Measurements from ENCODE around the gene SORT1. TPM values are rescaled to one million over a fixed set of nuclear protein-coding genes. Genes with fewer than 3 reads are reported as not detected.

The SORT1 gene
- total and polyA plus RNA-seq, 2 of the 8 experiments (the other 6 are each of a cell fraction or from before 2014, with no cell fraction given), result 18.7 to 69.6 TPM

DNA sequence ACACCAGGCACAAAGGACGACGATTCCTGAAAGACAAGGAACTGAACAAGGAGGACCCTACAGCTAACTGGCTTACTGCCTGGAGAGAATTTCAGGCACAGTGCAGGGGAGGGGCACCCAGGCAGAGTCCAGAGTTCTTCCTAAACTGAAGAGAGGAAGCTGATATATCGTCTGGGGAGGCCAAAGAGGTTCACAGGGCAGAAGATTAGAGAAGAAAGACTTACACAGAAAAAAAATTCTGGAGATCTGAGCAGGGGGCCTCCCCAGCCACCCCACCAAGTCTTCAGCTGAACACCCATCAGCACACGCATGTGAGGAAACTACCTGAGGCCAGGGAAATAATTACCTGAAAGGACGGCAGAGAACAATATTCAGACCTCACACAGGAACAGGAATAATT lies 24.6 kb downstream of the SORT1 start:
- Histone ChIP-seq H2BK15ac (ENCODE audit: low read length) (no peak overlapping the region), H3K27me3 (replicated peaks in 1 of 4; ENCODE audit: control insufficient read depth in 3 of 4, extremely low read depth in 1 of 4, insufficient read depth in 3 of 4, low read length in 3 of 4) (no peaks in the 10 kb centered on the region), H3K9me3 (ENCODE audit: insufficient read depth in 2 of 2, low read depth in 1 of 2, low read length in 1 of 2) (no peaks in the 10 kb centered on the region), H3K79me1 (ENCODE audit: low read depth, low read length) (peaks cover 2% of the 10 kb centered on the region), H3K18ac (ENCODE audit: extremely low read depth, low read length) (no peak overlapping the region), H4K5ac (ENCODE audit: insufficient read length, low read depth, low read length) (no peak overlapping the region), H4K20me1 (replicated peaks in 1 of 2; ENCODE audit: control insufficient read depth in 1 of 2, insufficient read depth in 2 of 2, low read length in 2 of 2) (peaks cover 0 to 8% of the 10 kb centered on the region in 2 experiments), H3K4me1 (replicated peaks in 1 of 4; ENCODE audit: control insufficient read depth in 3 of 4, insufficient read depth in 4 of 4, low read length in 3 of 4) (peaks cover 0 to 10% (median 2%) of the 10 kb centered on the region in 4 experiments; a peak in 3 of 7 replicates), H2BK12ac (ENCODE audit: low read depth, low read length) (no peak overlapping the region), H2BK120ac (replicated peaks; ENCODE audit: low read depth, low read length) (no peak overlapping the region), H3K4me3 (ENCODE audit: extremely low read depth in 1 of 4, insufficient read depth in 2 of 4, low read depth in 3 of 4, low read length in 4 of 4) (no peak overlapping the region), H3K9ac (replicated peaks in 1 of 4; ENCODE audit: extremely low read depth in 1 of 4, low read depth in 3 of 4, low read length in 3 of 4) (no peak overlapping the region), H2AFZ (ENCODE audit: low read length) (no peak overlapping the region), H2AK5ac (ENCODE audit: low read depth, low read length) (no peak overlapping the region), H3K14ac (ENCODE audit: insufficient read length) (no peak overlapping the region), H3K4ac (replicated peaks; ENCODE audit: insufficient read length, low read depth, low read length) (no peak overlapping the region), H4K8ac (ENCODE audit: extremely low read depth, insufficient read depth, low read length) (no peak overlapping the region; the same call in 1 of the 2 replicates), H3K23me2 (ENCODE audit: low read depth, low read length) (no peaks in the 10 kb centered on the region; the same call in 1 of the 2 replicates), H3K27ac (ENCODE audit: low read depth, low read length) (no peak overlapping the region), H3K4me2 (ENCODE audit: insufficient read depth in 1 of 2, low read depth in 2 of 2, low read length in 2 of 2) (no peak overlapping the region), H4K91ac (replicated peaks; ENCODE audit: insufficient read length, low read length) (no peak overlapping the region), H3K23ac (ENCODE audit: insufficient read length) (no peak overlapping the region), H3K36me3 (ENCODE audit: control insufficient read depth in 2 of 4, insufficient read depth in 4 of 4, low read length in 3 of 4) (no peaks in the 10 kb centered on the region), H3K56ac (replicated peaks; ENCODE audit: insufficient read length, low read depth, low read length) (no peak overlapping the region), H2BK5ac (ENCODE audit: low read depth, low read length) (0 out of 2 replicates have a peak overlapping the region, but pooled peaks have one; percentile 56), H2BK20ac (ENCODE audit: low read length) (no peak overlapping the region), H3K79me2 (ENCODE audit: control insufficient read depth in 1 of 2, insufficient read depth in 2 of 2, low read length in 2 of 2) (peaks cover 7 to 65% of the 10 kb centered on the region in 2 experiments; a peak in 3 of 4 replicates)
- CTCF ChIA-PET (ENCODE audit: partially characterized antibody), result interaction anchor here (0.8 to 1.7 kb wide), 6 partner anchors 9 to 109 kb away, joined by 3 to 6 read pairs (median 3); no protein-coding TSS in a partner anchor
- FAIRE-seq (no peak), DNase-seq (ENCODE audit: low read depth in 1 of 2, low spot score in 2 of 2) (no peak)
- 83% methylated on average over 5 of the region's 5 CpGs; no CpG with 5 or more reads in 1 of the 2 experiments for WGBS, 2 experiments (ENCODE audit: extremely low coverage in 1 of 2, insufficient coverage in 1 of 2, insufficient read length in 1 of 2, insufficient replicate concordance in 2 of 2, low coverage in 1 of 2, low lambda C conversion rate in 2 of 2, missing lambda C conversion rate in 1 of 2)
- POLR2A ChIA-PET (ENCODE audit: partially characterized antibody), result interaction anchor here (0.7 to 1.8 kb wide), 4 partner anchors 10 to 354 kb away, joined by 3 to 6 read pairs (median 3); no protein-coding TSS in a partner anchor
- TF ChIP-seq SP2 (IDR thresholded peaks at IDR 0.05; ENCODE audit: low read length), result no peak
- no peak for TF ChIP-seq SUZ12 (IDR thresholded peaks at IDR 0.05; ENCODE audit: low read length)
- TF ChIP-seq TCF12 (IDR thresholded peaks at IDR 0.05; ENCODE audit: low read depth, low read length), result no peak
- no peak for TF ChIP-seq BRCA1 (IDR thresholded peaks at IDR 0.05; ENCODE audit: low read depth, low read length)
- no peak for TF ChIP-seq POLR2A (IDR thresholded peaks at IDR 0.05; ENCODE audit: control extremely low read depth in 1 of 2, low read depth in 2 of 2, low read length in 2 of 2)
- TF ChIP-seq FOSL1 (IDR thresholded peaks at IDR 0.05; ENCODE audit: insufficient read depth, low read depth, low read length), result no peak
- TF ChIP-seq BCL11A (IDR thresholded peaks at IDR 0.05; ENCODE audit: low read depth in 2 of 2, low read length in 2 of 2), result no peak
- TF ChIP-seq POLR2AphosphoS5 (IDR thresholded peaks at IDR 0.05; ENCODE audit: low read depth, low read length), result no peak
- TF ChIP-seq JUN (IDR thresholded peaks at IDR 0.05; ENCODE audit: low read depth, low read length), result no peak
- TF ChIP-seq, protein P1, sequence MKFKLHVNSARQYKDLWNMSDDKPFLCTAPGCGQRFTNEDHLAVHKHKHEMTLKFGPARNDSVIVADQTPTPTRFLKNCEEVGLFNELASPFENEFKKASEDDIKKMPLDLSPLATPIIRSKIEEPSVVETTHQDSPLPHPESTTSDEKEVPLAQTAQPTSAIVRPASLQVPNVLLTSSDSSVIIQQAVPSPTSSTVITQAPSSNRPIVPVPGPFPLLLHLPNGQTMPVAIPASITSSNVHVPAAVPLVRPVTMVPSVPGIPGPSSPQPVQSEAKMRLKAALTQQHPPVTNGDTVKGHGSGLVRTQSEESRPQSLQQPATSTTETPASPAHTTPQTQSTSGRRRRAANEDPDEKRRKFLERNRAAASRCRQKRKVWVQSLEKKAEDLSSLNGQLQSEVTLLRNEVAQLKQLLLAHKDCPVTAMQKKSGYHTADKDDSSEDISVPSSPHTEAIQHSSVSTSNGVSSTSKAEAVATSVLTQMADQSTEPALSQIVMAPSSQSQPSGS (IDR thresholded peaks at IDR 0.05; ENCODE audit: low read length), result no peak
- TF ChIP-seq CEBPB (IDR thresholded peaks at IDR 0.05; ENCODE audit: low read depth, low read length), result no peak
- no peak for TF ChIP-seq CHD2 (IDR thresholded peaks at IDR 0.05; ENCODE audit: low read length)
- no peak for TF ChIP-seq NRF1 (IDR thresholded peaks at IDR 0.05; ENCODE audit: low read depth, low read length)
- TF ChIP-seq SIN3A (conservative IDR thresholded peaks at IDR 0.05 in 1 of 2, IDR thresholded peaks at IDR 0.05 in 1 of 2; ENCODE audit: low read depth in 1 of 2, low read length in 2 of 2), result no peak
